GM19397 (cell line): ENCODE results near the gene TMED4.
A peak's percentile ranks its signal among the peaks of the same experiment; 100 is the strongest.
"Not testable (repeated sequence)": the region's sequence is repeated elsewhere in the genome, so short reads cannot be mapped to it uniquely, and the experiment has no call there.

Source experiments
- ATAC-seq: cut with Tn5 transposase; IDR thresholded peaks from one replicate; pipeline ENCODE4 v1.9.1; 2021; ENCODE audit warnings: mild to moderate bottlenecking, moderate library complexity; ENCODE audit not compliant: unreplicated experiment

The TMED4 gene

GRCh38 chr7:44607141-44608068 is 25.4 kb upstream of the TMED4 start:
- no peak for ATAC-seq

GRCh38 chr7:44606341-44607140 is 24.5 kb upstream of the TMED4 start, which contains the start of gene OGDH:
TSS of gene OGDH (plus strand) at chr7:44606627. CDS start at chr7:44624344, 17,717 bp downstream.
- ATAC-seq = peak; percentile 94

GRCh38 chr7:44604941-44605340 is 22.9 kb upstream of the TMED4 start:
- no peak for ATAC-seq

- no peak for ATAC-seq
Measured at GRCh38 chr7:44603193-44603592, 21.2 kb upstream of the TMED4 start.

GRCh38 chr7:44602576-44602910 is 20.5 kb upstream of the TMED4 start:
- no peak for ATAC-seq

GRCh38 chr7:44599222-44599621 is 17.2 kb upstream of the TMED4 start:
- ATAC-seq = no peak

- not testable (repeated sequence) for ATAC-seq
Measured at GRCh38 chr7:44597181-44597580, 15.2 kb upstream of the TMED4 start.

GRCh38 chr7:44595934-44596635 is 14.1 kb upstream of the TMED4 start:
- no peak for ATAC-seq

GRCh38 chr7:44590910-44591309 is 8.9 kb upstream of the TMED4 start:
- ATAC-seq = no peak

GRCh38 chr7:44587843-44588711 is 6.0 kb upstream of the TMED4 start:
- ATAC-seq = no peak

GRCh38 chr7:44583146-44583865 is 1.3 kb upstream of the TMED4 start:
- ATAC-seq = no peak

GRCh38 chr7:44580945-44581878 is 819 bp downstream of the TMED4 start:
- ATAC-seq = peak; percentile 15

- no peak for ATAC-seq
Measured at GRCh38 chr7:44576228-44576627, 5.8 kb downstream of the TMED4 start.

GRCh38 chr7:44575054-44575453 is 7.0 kb downstream of the TMED4 start:
- no peak for ATAC-seq

- ATAC-seq = no peak
Measured at GRCh38 chr7:44574287-44574872, 7.7 kb downstream of the TMED4 start.

- peak; percentile 89 for ATAC-seq
Measured at GRCh38 chr7:44573464-44574286, 8.4 kb downstream of the TMED4 start, which contains the start of gene DDX56. TSS of gene DDX56 (minus strand) at chr7:44573908. CDS start at chr7:44573895, 13 bp downstream.

GRCh38 chr7:44572771-44573170 is 9.3 kb downstream of the TMED4 start:
- no peak for ATAC-seq
